Globus pallidus (tissue), 1 donor: ENCODE data around the gene ADCK1.
"Not testable (repeated sequence)": the region's sequence is repeated elsewhere in the genome, so short reads cannot be mapped to it uniquely, and the experiment has no call there.

Source experiments
- DNase-seq: peaks from one replicate; pipeline ENCODE4 v3.0.0-alpha.2; 2015; ENCODE audit warnings: low spot score

Gene ADCK1, protein sequence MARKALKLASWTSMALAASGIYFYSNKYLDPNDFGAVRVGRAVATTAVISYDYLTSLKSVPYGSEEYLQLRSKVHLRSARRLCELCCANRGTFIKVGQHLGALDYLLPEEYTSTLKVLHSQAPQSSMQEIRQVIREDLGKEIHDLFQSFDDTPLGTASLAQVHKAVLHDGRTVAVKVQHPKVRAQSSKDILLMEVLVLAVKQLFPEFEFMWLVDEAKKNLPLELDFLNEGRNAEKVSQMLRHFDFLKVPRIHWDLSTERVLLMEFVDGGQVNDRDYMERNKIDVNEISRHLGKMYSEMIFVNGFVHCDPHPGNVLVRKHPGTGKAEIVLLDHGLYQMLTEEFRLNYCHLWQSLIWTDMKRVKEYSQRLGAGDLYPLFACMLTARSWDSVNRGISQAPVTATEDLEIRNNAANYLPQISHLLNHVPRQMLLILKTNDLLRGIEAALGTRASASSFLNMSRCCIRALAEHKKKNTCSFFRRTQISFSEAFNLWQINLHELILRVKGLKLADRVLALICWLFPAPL

DNA sequence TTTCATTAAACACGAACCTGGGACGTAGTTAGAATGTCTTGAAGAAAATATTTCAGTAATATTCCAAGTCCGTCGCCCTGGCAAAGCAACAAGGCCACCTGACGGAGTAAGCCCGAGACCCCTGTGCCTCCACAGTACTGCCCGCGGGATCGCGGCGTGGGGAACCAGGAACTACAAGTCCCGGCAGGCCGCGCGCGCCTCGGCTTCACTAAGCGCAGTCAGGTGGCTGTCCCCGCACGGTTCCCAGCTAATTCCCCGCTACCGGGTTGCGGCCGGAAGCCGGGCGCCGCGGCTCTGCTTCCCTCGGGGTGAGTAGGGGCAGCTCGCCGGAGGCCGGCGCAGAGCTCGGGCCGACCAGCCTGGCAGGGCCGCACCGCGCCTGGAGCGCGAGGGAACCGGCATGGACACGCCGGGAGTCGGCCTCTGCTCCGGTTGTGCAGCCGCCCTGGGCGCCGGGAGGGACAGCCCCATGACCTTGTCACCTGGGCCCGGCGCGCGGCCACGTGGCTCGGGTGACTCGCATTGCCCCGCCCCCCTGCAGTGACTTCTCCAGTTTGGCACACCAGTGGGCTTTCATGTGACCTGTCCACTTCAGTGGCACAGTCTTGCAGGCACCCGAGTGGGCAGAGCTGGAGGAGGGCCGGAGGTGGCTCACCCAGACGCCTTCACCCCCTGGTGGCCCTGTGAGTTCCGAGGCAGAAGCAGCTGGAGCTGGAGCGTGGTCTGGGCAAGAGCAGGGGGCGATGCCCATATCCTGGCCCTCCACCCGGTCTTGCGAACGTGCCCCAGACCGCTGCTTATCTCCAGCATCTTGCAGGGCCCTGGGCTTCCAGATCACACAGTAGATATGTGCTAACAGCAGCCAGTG is at the start of gene ADCK1:
TSS of gene ADCK1 (plus strand) at position 247 of the 868 bp plus-strand sequence. CDS start 18,870 bp downstream, outside the sequence.
- peak; percentile 88 for DNase-seq

GRCh38 chr14:77752266-77752665 is 47.6 kb upstream of the ADCK1 start:
- no peak for DNase-seq

- no peak for DNase-seq
Measured at GRCh38 chr14:77752799-77753516, 47.0 kb upstream of the ADCK1 start.

GRCh38 chr14:77760381-77761204 is 39.3 kb upstream of the ADCK1 start, which contains the start of gene SNW1:
SNW1 (minus strand) TSS chr14:77761156; CDS start chr14:77761127, 29 bp downstream.
- DNase-seq = peak; percentile 96

GRCh38 chr14:77761205-77761931 is 38.5 kb upstream of the ADCK1 start:
- peak; percentile 63 for DNase-seq

DNA sequence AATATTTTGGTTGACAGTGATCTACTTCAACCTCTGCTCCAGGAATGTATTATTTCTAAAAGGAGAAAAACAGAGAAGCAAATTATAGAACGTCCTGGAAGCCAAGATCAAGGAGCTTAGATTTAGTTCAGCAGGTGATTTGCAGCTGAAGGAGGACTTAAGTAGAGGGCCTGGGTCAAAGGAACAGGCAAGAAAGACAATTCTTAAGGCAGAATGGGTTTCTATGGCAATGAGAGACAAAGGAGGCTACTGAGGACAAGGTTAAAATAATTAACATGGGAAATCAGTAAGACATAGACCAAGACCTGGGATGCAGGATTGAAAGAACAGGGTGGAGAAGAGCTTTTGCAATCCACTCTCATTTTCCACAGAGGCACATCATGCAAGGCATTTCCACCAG is 36.6 kb upstream of the ADCK1 start:
- no peak for DNase-seq

- DNase-seq = no peak
Measured at GRCh38 chr14:77763978-77764377, 35.9 kb upstream of the ADCK1 start.

GRCh38 chr14:77768442-77769069 is 31.4 kb upstream of the ADCK1 start:
- DNase-seq = not testable (repeated sequence)

GRCh38 chr14:77773966-77774365 is 25.9 kb upstream of the ADCK1 start:
- DNase-seq = not testable (repeated sequence)

GRCh38 chr14:77782202-77782601 is 17.7 kb upstream of the ADCK1 start:
- DNase-seq = no peak

GRCh38 chr14:77786148-77786547 is 13.8 kb upstream of the ADCK1 start:
- no peak for DNase-seq

- DNase-seq = no peak
Measured at GRCh38 chr14:77790566-77791224, 9.2 kb upstream of the ADCK1 start.

GRCh38 chr14:77791225-77791600 is 8.7 kb upstream of the ADCK1 start:
- no peak for DNase-seq

DNA sequence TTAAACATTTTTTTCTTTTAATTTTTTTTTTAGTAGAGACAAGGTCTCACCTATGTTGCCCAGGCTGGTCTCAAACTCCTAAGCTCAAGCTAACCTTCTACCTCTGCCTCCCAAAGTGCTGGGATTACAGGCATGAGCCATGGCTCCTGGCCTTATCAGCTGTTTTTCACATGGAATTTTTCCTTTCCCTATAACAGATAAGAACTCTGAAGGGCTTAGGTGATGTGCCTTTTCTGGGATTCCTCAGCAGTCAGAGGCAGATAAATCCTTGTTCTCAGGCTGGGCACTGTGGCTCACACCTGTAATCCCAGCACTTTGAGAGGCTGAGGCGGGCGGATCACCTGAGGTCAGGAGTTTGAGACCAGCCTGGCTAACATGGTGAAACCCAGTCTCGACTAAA is 6.7 kb upstream of the ADCK1 start:
- not testable (repeated sequence) for DNase-seq

DNA sequence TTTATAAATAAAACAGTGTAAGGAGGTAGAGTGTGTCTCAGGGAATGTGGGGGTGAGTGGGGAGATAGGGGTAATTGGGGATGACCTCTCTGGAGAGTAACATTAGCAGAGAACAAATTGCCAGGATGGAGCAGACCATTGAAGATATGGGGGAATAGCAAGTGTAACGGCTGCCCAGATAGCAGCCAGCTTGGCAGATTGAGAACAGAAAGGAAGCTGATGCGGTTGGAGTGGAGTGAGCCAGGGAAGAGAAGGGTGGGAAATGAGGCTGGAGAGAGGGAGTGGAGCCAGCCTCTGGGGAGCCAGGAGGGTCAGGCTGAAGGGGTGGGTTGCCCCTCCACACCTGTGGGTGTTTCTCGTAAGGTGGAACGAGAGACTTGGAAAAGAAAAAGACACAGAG is 5.6 kb upstream of the ADCK1 start:
- DNase-seq = no peak

DNA sequence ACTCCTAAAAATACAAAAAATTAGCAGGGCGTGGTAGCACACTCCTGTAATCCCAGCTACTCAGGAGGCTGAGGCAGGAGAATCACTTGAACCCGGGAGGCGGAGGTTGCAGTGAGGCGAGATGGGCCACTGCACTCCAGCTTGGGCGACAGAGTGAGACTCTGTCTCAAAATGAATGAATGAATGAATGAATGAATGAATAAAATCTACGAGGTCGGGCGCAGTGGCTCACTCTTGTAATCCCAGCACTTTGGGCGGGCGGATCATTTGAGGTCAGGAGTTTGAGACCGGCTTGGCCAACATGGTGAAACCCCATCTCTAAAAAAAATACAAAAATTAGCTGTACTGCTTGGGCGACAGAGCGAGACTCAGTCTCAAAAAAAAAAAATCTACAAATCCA is 453 bp upstream of the ADCK1 start:
- not testable (repeated sequence) for DNase-seq

GRCh38 chr14:77800814-77801213 is 905 bp downstream of the ADCK1 start:
- no peak for DNase-seq

DNA sequence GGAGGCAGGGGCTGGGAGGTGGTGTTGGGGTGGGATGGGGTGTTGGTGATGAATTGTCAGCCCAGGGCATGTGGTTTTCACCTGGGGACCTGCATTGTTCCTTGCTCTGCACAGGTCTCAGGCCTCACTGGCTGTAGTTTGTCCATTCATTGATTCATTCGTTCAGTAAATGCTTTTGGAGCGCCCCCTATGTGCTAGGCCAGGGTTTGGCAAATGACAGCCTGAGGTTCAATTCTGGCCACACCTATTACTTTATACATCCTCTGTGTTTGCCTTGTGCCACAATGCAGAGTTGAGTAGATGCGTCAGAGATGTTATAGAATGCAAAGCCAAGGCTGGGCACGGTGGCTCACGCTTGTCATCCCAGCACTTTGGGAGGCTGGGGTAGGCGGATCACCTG is 4.7 kb downstream of the ADCK1 start:
- no peak for DNase-seq

- DNase-seq = no peak
Measured at GRCh38 chr14:77805706-77806105, 5.8 kb downstream of the ADCK1 start.
